Spinal cord (tissue), 10 donors: ENCODE measurements around the gene MYBPH. TPM values are rescaled to one million over a fixed set of nuclear protein-coding genes. Genes with fewer than 3 reads are reported as not detected.

Experiments
- DNase-seq, 6 donors: peaks; one replicate each; pipeline versions ENCODE4 v3.0.0 to v3.0.0-alpha.2; 2013 to 2015; ENCODE audit warnings: low spot score in 6 of 6, low read depth in 4 of 6
- H3K27ac ChIP-seq: one replicate; pipeline ENCODE4 v1.5.1; 2013; ENCODE audit warnings: low read depth, low read length, control low read depth
- H3K27me3 ChIP-seq: one replicate; pipeline ENCODE4 v1.6.1; 2013; ENCODE audit warnings: low read length; ENCODE audit not compliant: control insufficient read depth, insufficient read depth
- H3K36me3 ChIP-seq: one replicate; pipeline ENCODE4 v1.6.1; 2013; ENCODE audit warnings: low read length; ENCODE audit not compliant: control insufficient read depth, insufficient read depth
- H3K4me1 ChIP-seq: one replicate; pipeline ENCODE4 v1.6.1; 2013; ENCODE audit warnings: low read length; ENCODE audit not compliant: control insufficient read depth, insufficient read depth
- H3K4me3 ChIP-seq: one replicate; pipeline ENCODE4 v1.5.1; 2013; ENCODE audit warnings: low read depth, low read length, control low read depth
- H3K9me3 ChIP-seq: one replicate; pipeline ENCODE4 v1.6.1; 2013; ENCODE audit warnings: low read length; ENCODE audit not compliant: control insufficient read depth, insufficient read depth
- WGBS: methylation state at CpG from one replicate; pipeline ENCODE4 v1.1.5; 2013; ENCODE audit warnings: missing lambda C conversion rate; ENCODE audit not compliant: insufficient coverage; 5-methylcytosine and 5-hydroxymethylcytosine counted together
- polyA plus RNA-seq, 2 donors: library from polyadenylated mRNA; unstranded; fragments of 120-200 nt; gene quantifications; one replicate each; pipeline ENCODE4 v1.2.1, GENCODE V29; 2013; ENCODE audit not compliant: insufficient read length in 2 of 2
- total RNA-seq, 2 donors: library from RNA; depleted of rRNA in 1 of 2; stranded (reverse); fragments of 120-200 nt in 1 of 2; fragments of >200 nt in 1 of 2; gene quantifications; one replicate each; pipeline versions ENCODE4 v1.2.3 to v1.2.4, GENCODE V29; 2013 to 2014
- donor health status: healthy.

Gene MYBPH
- total and polyA plus RNA-seq, 4 donors, result 0.06 to 0.35 (median 0.24) TPM; not detected in 1

DNA sequence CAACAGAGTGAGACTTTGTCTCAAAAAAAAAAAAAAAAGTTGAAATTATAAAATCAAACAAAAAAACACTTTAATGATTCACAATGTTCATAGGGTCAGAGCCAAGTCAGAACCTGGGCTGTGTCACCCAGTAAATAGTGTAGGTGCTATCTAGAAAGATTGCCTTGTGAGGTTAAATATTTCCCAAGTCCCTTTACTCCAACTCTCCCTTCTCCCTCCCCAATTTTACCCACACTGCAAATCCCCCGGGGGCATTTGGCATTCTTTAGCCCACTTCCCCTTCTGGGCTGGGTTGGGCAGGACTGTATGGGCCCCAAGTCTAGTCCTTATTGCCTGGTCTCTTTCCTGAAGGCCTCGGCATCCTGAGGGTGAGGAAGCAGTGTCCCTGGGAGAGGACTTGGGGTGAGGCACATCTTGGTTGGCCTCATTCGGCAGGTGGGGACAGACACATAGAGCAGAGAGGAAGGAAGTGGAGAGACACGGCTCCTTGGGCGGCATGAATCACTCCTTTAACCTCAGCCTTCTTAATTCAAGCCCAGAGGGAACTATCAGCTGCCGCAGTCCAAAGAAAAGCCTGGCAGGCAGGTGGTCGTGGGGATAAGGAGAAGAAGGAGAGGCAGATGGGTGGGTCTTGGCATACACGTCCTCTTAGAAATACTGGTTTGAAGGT is 39.9 kb downstream of the MYBPH start:
- Histone ChIP-seq H3K4me3 (no peak overlapping the region), H3K27ac (no peak overlapping the region), H3K36me3 (peaks cover 5% of the 10 kb centered on the region), H3K9me3 (no peaks in the 10 kb centered on the region), H3K4me1 (peaks cover 24% of the 10 kb centered on the region), H3K27me3 (no peaks in the 10 kb centered on the region)
- WGBS, result 54% methylated on average over 4 of the region's 8 CpGs
- no peak for DNase-seq

DNA sequence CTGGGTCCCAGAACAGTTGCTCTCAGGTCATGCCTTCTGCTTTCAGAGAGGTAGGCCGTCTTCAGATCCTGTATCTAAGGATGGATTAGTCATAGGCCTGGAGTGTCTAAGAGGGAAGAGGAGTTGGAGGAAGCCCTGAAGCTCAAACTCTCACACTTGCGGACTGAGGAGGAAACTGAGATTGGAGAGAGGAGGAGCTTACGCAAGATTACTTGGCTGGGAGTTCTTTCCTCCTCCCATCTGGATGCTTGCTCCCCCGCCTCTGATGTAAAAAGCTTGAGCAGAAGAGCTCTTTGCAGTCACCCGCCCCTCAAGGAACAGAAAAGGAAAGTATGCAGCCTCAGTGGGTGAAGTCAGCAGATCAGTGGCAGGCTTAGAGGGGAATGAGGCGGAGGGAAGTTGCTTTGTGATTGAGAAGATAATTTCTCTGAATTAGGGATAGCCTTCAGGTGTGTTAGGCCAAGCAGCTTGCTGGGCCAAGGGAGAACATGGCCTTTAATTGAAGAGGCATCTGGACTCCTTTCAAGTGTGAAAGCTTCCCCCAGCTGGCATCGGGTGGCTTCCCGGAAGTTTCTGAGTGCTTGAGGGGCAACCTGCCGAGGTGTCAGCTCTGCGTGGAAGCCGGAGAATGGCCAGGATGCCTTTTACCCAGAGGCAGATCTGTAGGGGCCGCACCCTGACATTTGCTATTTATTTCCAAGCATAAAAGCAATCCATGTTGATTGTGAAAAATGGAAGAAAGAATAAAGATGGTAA is 41.5 kb downstream of the MYBPH start:
- peak in 1 of 6 donors; percentile 44 for DNase-seq
- WGBS, result 63% methylated on average over 6 of the region's 12 CpGs
- no peak overlapping the region for H3K4me3 ChIP-seq
- no peak overlapping the region for H3K27ac ChIP-seq
- H3K27me3 ChIP-seq, result no peaks in the 10 kb centered on the region
- peaks cover 5% of the 10 kb centered on the region for H3K36me3 ChIP-seq
- H3K4me1 ChIP-seq, result peaks cover 37% of the 10 kb centered on the region
- H3K9me3 ChIP-seq, result no peaks in the 10 kb centered on the region

DNA sequence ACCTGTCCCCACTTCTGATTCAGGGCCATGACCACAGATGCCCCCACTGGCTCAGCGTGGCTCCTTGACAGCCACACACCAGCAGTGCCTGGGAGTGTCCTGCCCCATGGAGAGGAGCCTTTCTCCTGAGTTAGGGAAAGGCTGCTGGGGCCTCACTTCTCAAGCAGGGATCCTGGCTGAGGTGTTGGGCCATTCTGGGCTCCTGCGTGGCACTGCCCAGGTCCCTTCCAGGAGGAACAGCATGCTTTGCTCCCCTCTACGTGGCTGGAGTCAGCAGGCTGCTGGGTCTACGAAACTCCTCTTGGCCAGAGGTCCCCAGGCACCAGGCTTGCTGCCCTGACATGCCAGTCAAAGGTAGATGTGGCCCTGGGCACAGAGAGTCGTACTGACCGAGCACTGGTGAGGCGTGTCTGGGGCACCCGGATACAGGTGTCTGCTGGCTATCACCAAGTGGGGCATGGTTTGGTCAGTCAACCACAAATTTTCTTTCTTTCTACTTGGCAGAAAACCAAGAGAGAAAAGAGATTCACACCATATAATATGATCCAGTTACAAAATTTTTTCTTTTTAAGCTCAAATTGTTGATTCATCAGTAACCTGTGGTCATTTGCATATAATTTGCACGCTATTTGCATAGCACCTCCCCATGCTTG is 44.0 kb downstream of the MYBPH start:
- DNase-seq, result no peak
- H3K4me3 ChIP-seq, result no peak overlapping the region
- H3K9me3 ChIP-seq, result no peaks in the 10 kb centered on the region
- H3K4me1 ChIP-seq, result peaks cover 62% of the 10 kb centered on the region
- H3K36me3 ChIP-seq, result peaks cover 5% of the 10 kb centered on the region
- 87% methylated on average over 9 of the region's 9 CpGs for WGBS
- H3K27me3 ChIP-seq, result no peaks in the 10 kb centered on the region
- no peak overlapping the region for H3K27ac ChIP-seq

DNA sequence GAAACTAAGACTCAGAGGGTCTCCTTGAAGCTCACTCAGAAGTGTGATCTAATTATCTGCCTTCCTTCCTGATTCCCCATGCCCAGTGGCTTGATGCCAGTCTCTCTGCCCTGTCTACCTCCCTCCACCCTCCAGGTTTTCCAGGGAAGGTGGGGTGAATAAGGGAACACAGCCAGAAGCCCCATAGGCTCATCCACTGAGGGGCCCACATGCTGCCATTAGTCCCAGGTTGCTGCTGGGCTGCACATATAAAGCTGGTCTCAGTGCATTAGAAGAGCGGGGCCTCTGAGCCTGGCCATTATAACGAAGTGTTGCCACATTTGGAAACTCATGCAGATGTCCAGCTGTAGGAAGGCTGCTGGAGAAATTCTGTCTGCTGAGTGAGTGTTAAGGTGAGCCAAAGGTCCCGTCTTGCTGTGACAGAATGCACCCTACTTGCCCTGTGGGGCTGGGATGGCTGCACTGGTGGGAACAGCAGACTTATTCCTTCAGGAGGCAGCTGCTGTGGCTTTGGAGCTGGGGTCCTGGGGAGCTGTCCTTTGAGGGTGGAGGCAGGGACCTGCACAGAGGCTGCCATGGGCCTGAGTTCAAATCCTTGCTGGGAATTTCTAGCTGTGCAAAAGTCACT is 45.2 kb downstream of the MYBPH start:
- no peak overlapping the region for H3K27ac ChIP-seq
- DNase-seq, result no peak
- WGBS, result 49% methylated on average over 3 of the region's 3 CpGs

DNA sequence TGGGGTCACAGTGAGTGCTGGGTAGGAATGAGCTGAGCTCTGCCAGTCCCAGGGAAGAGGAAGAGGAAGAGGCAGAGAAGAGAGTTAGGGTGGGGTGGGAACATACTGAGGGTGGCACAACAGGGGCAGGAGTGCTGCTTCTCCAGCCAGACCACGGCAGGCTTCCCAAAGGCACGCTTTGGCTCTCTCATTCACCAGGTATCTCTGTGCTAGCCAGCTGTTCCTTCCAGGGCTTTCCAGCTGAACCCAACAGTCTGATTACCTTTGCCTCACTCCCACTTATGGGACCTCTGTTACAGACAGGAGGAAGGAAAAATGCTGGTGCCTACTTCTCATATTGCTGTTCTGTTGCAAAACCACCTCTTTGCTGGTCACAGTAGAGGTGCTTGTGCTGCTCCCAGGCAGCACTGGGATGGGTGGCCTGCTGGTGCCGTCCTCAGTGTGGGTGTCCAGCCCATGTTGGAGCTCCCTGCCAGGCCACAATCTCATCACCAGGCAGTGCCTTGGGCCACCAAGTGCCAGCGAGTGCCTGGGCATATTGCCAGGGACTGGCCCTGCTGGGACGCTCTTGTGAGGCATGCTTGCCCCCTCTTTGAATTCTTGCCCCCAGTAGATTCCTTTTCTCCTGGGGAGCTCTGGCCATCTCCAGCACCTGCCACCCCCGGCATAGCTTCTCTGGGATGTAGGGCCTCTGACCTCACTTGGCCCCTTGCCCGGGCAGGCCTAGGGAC is 46.0 kb downstream of the MYBPH start:
- Histone ChIP-seq H3K9me3 (no peaks in the 10 kb centered on the region), H3K27ac (no peak overlapping the region), H3K27me3 (peaks cover under 1% of the 10 kb centered on the region), H3K36me3 (peaks cover 5% of the 10 kb centered on the region), H3K4me1 (peaks cover 64% of the 10 kb centered on the region), H3K4me3 (no peak overlapping the region)
- peak in 3 of 6 donors; percentile 43 to 81 (median 70) for DNase-seq
- WGBS, result 39% methylated on average over 6 of the region's 7 CpGs

More for the DNA sequence above, 45.2 kb downstream of the MYBPH start:
- H3K9me3 ChIP-seq, result no peaks in the 10 kb centered on the region
- peaks cover 5% of the 10 kb centered on the region for H3K36me3 ChIP-seq
- peaks cover 63% of the 10 kb centered on the region for H3K4me1 ChIP-seq
- no peak overlapping the region for H3K4me3 ChIP-seq
- no peaks in the 10 kb centered on the region for H3K27me3 ChIP-seq

DNA sequence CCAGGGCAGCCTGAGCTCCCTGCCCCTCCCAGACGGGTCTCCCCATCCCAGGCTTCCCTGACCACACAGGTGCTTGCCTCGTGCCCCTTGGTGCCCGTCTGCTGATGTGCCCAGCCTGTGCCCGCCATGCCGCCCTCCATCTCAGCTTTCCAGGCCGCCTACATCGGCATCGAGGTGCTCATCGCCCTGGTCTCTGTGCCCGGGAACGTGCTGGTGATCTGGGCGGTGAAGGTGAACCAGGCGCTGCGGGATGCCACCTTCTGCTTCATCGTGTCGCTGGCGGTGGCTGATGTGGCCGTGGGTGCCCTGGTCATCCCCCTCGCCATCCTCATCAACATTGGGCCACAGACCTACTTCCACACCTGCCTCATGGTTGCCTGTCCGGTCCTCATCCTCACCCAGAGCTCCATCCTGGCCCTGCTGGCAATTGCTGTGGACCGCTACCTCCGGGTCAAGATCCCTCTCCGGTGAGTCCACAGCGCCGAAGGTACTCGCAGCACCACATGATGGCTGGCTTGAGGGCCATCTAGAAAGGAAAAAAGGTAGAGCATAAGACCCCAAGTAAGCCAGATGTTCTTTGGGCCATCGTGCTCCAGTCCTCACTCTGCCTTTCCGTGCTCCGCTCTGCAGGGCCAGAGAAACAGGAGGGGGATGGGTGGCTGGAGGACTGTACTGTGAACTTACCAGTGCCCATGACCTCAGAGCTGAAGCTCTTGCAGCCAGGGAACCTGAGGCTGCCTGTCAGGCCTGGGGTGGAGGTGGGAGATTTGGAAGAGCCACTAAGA is 46.7 kb downstream of the MYBPH start:
- Histone ChIP-seq H3K27me3 (peaks cover 7% of the 10 kb centered on the region), H3K36me3 (peaks cover 5% of the 10 kb centered on the region), H3K4me3 (peak overlapping the region; percentile 47), H3K4me1 (peaks cover 64% of the 10 kb centered on the region), H3K9me3 (no peaks in the 10 kb centered on the region), H3K27ac (no peak overlapping the region)
- WGBS, result 89% methylated on average over 28 of the region's 29 CpGs
- no peak for DNase-seq

DNA sequence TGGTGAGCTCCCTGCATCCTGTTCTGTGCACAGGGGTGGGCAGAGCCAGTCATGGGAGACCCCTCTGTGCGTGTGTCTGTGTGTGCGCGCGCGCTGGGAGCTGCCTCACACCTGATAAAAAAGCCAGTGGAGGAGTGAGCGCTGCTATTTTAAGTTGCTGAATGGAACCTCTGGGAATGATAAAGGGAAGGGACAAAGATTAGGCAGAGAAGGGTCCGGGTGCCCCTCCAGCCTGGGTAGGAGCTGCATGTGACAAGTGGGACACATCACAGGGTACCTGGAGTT is 47.3 kb downstream of the MYBPH start:
- peaks cover 5% of the 10 kb centered on the region for H3K36me3 ChIP-seq
- peak overlapping the region; percentile 47 for H3K4me3 ChIP-seq
- H3K9me3 ChIP-seq, result no peaks in the 10 kb centered on the region
- DNase-seq, result no peak
- peaks cover 7% of the 10 kb centered on the region for H3K27me3 ChIP-seq
- no peak overlapping the region for H3K27ac ChIP-seq
- peaks cover 64% of the 10 kb centered on the region for H3K4me1 ChIP-seq
- WGBS, result 12% methylated on average over 7 of the region's 7 CpGs

DNA sequence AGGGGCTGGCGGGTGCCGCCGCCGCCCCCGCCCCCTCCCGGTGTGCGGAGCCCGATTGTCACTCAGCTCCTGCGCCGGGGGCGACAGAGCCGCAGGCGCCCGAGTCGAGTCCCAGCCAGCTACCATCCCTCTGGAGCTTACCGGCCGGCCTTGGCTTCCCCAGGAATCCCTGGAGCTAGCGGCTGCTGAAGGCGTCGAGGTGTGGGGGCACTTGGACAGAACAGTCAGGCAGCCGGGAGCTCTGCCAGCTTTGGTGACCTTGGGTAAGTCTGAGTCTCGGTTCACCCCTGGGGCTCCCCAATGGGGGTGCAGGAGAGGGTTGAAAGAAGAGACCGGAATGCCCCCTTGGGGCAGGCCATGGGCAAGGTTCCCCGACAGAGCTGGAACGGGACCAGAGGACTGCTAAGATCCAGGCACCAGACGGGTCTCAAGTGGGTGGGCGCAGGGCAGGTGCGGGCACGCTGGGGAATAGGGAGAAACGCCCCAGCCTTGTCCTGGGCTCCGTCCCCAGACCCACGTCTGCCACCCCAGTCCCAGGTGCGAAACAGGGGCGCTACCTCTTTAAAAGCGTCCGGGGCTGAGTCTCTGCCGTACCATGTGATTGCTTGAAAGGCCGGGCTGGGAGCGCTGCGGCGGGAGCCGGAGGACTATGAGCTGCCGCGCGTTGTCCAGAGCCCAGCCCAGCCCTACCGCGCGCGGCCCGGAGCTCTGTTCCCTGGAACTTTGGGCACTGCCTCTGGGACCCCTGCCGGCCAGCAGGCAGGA is 47.8 kb downstream of the MYBPH start, which contains the start of gene ADORA1:
Gene ADORA1 (plus strand): TSS at position 61 of the 765 bp plus-strand sequence. CDS start 1,116 bp downstream, outside the sequence.
- WGBS, result under 1% methylated on average over 51 of the region's 51 CpGs
- peaks cover 7% of the 10 kb centered on the region for H3K27me3 ChIP-seq
- peaks cover 5% of the 10 kb centered on the region for H3K36me3 ChIP-seq
- H3K9me3 ChIP-seq, result no peaks in the 10 kb centered on the region
- DNase-seq, result peak in 4 of 6 donors; percentile 52 to 91 (median 71)
- peaks cover 64% of the 10 kb centered on the region for H3K4me1 ChIP-seq
- peak within 1 kb of the TSS; percentile 47 for H3K4me3 ChIP-seq
- H3K27ac ChIP-seq, result no peak within 1 kb of the TSS
